Activated CD8-positive, alpha-beta memory T cell treated with anti-CD3 and anti-CD28 coated beads for 36 hours (primary cell): ENCODE data around the gene RCAN2. TPM values are rescaled to one million over a fixed set of nuclear protein-coding genes. Genes with fewer than 3 reads are reported as not detected.
"Not testable (repeated sequence)": the region's sequence is repeated elsewhere in the genome, so short reads cannot be mapped to it uniquely, and the experiment has no call there.

Experiments
- CTCF ChIA-PET: fragments of 350-600 bp; sonication (Branson Sonifier 250); formaldehyde crosslinking; loops from one replicate; lab custom pipeline; 2021; ENCODE audit warnings: antibody characterized with exemption; lab: Charles Lee
- POLR2A ChIA-PET: fragments of 350-600 bp; sonication (Branson Sonifier 250); formaldehyde crosslinking; loops from one replicate; lab custom pipeline; 2021; ENCODE audit warnings: antibody characterized with exemption; lab: Charles Lee
- total RNA-seq, 2 experiments: library from RNA; stranded (reverse); gene quantifications; one replicate each; pipeline ENCODE4 v1.2.3, GENCODE V29; 2021

The RCAN2 gene
- total RNA-seq, 2 experiments from 2014 or later: 0.36 to 0.55 TPM

DNA sequence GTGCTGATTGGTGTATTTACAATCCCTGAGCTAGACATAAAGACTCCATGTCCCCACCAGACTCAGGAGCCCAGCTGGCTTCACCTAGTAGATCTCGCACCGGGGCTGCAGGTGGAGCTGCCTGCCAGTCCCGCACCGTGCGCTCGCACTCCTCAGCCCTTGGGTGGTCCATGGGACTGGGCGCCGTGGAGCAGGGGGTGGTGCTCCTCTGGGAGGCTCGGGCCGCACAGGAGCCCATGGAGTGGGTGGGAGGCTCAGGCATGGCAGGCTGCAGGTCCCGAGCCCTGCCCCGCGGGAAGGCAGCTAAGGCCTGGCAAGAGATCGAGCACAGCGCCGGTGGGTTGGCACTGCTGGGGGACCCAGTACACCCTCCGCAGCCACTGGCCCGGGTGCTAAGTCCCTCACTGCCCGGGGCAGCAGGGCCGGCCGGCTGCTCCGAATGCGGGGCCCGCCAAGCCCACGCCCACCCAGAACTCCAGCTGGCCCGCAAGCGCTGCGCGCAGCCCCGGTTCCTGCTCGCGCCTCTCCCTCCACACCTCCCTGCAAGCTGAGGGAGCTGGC is 85.5 kb downstream of the RCAN2 start:
- POLR2A ChIA-PET, CTCF ChIA-PET: not testable (repeated sequence)

DNA sequence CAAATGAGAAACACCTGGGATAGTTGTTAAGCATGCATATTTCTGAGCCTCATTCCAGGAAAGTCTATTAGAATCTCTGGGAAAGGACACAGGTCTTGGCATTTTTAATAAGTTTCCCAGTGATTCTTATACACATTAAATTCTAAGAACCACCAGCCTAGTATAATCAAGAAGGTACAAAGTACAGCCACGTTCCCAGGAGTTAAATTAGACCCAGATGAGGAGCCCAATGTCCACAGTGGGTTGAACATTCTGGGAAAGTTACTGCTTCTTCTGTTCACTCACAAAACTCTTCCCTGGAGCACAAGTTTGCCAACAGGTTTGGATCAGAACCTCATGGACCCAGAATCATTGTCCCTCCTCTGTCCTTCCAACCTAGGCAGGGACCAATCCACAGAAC is 90.4 kb downstream of the RCAN2 start:
- ChIA-PET CTCF (no interaction called here), POLR2A (no interaction called here)

DNA sequence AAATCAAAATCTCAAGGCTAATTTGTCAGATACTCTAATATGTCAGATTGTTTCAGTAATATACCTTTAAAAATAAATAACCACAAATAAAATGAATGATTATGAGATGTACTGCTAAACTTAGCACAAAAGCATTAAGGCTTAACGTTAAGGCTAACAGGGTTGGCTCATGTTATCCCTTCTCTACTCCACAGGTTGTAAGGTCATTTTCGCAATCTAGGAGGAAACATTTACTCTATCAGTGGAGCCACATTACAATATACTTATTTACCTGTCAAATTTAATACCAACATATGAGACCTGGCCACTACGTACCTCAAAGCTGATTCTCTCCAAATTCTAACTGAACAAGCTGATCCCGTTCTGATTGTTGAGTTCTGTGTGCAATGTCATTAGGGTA is 95.7 kb downstream of the RCAN2 start:
- CTCF ChIA-PET: no interaction called here
- POLR2A ChIA-PET: no interaction called here

DNA sequence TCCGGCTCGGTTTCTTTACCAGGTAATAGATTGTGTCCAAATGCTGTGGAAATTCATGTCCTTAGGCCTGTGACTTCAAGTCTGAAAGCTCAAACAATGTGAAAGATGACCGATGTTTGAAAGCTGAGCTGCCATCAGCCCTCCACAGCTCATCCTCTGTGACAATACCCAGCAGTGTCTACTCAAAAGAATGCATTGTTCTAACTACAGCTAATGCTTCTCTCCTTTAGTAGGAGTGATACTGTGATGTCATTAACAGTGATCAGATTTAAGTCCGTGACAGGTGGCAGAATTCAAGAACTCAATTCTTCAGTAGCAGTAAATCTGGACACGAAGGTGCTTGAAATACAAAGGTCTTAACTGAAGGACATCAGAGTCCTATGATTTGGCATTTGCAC is 97.3 kb downstream of the RCAN2 start:
- POLR2A ChIA-PET: no interaction called here
- CTCF ChIA-PET: no interaction called here

DNA sequence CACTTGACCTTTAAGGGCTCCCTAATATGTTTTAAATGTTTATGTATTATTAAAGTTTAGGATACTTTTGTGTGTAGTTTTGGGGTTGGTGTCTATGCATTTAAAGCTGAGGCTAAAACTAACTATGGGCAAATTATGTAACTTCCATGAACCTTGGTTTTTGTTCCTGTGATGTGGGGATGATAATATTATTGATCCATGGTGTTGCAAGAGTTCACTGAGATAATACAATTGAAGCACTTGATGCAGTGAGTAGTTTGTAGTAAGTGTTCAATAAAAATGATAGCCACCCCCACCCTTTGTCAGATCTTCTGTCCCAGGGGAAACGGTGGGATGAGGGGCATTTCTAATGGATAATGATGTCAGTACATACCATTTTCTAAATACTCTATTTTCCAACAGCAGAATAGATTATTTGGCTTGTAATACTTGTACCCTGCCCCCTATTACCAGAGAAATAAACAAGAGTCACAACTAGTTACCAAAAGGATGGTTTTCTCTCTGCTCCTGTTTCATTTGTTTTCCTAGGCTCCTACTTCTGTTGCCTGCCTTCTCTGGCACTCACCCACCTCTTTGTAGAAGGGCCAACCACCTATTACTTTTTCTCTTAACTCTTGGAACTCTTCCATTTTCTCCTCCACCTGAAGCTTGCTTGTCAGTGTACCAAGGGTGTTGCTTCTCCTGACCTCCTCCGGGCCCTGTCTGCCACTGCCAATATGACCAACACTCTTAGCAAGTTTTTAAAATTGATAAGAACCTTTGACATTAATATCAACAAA is 97.9 kb downstream of the RCAN2 start:
- ChIA-PET CTCF (no interaction called here), POLR2A (interaction anchor here (0.6 kb wide), 1 partner anchor 28 kb away, joined by 3 read pairs; no protein-coding TSS in a partner anchor)

DNA sequence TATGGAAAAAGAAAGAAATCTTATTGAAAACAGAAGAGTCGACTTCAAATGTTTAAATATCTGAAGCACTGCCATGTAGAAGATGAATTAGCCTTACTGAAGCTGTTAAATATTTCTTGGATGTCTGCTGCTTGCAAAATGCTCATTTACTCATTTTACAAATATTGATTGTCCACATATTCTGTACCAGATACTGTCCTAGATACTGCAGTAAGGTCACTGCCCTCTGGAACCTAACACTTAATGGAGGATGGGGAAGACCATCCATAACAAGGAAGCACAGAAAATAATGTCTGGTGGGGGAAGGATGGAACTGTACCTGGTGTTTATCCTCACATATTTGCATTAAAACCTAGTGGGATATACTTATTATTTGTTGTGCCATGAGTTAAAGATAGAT is 99.0 kb downstream of the RCAN2 start:
- CTCF ChIA-PET: no interaction called here

DNA sequence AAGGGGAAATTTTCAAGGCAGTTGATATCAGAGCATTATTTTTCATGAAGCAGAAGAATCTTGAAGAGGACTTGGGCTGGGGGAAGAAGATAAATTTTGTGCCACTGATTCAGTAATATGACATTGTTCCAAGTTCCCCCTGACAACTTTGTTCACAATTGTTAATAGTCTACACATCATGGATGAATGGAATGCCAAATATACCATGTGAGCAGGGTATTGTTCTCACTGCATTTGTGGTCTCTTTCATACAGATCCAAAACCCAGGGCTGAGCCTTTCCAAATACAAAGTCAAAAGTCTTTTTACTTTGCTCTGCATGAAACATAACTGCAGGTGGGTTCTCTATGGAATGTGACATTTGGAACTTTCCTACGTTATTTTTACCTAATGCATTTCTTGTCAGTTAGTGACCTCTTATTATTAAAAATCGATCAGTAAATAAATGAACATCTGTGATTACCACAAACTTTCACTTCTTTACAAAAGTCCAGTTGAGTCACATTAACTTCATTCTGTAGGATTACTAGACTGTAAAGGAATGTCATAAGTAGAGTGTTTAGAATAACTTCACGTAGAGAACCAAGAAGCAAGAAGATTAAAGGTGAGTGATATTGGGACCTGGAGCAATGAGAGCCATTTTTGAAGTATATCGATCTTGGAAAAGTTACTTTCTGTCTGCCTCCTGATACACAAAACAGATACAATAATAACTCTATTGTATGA is 100.9 kb downstream of the RCAN2 start:
- CTCF ChIA-PET: no interaction called here
- POLR2A ChIA-PET: no interaction called here

More for the DNA sequence above, 99.0 kb downstream of the RCAN2 start:
- POLR2A ChIA-PET: no interaction called here

DNA sequence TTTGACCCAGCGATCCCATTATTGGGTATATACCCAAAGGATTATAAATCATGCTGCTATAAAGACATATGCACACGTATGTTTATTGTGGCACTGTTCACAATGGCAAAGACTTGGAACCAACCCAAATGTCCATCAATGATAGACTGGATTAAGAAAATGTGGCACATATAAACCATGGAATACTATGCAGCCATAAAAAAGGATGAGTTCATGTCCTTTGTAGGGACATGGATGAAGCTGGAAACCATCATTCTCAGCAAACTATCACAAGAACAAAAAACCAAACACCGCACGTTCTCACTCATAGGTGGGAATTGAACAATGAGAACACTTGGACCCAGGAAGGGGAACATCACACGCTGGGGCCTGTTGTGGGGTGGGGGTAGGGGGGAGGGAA is 103.5 kb downstream of the RCAN2 start:
- POLR2A ChIA-PET, CTCF ChIA-PET: not testable (repeated sequence)

DNA sequence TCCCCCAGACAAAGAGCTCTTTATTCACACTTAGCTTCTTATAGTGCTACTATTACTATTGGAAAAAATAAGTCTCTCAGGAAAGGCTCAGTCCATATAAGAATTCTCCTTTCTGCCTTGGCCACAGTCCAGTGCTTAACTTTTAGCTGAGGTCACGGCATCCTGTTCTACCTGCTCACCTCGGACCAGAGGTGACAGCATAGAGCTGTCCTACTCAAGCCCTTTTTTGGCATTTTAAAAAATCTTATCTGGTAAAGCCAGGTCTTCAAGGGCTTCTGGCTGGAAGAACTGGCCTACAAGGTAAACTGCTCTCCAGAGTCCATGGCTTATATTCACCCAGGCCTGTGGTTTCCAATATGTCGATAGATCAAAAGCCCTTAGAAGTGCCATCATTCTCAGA is 109.7 kb downstream of the RCAN2 start:
- ChIA-PET CTCF (no interaction called here), POLR2A (no interaction called here)

DNA sequence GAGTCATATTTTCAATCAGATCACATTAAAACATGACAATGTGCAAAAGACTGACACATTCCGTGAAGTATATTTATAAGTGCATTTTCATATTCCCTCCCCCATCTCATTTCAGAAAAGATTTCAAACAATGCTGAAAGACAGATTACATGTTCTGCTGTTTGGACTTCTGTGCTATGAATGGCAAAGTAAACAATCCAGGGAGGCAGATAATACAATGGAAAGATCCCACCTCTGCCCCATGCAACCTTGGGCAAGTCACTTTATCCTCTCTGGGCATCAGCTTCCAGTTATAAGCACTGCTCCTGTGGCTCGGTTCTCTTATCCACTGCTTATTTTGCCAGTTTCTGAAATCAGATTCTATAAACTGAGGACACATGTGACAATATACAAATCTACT is 110.2 kb downstream of the RCAN2 start:
- CTCF ChIA-PET: no interaction called here
- POLR2A ChIA-PET: no interaction called here

DNA sequence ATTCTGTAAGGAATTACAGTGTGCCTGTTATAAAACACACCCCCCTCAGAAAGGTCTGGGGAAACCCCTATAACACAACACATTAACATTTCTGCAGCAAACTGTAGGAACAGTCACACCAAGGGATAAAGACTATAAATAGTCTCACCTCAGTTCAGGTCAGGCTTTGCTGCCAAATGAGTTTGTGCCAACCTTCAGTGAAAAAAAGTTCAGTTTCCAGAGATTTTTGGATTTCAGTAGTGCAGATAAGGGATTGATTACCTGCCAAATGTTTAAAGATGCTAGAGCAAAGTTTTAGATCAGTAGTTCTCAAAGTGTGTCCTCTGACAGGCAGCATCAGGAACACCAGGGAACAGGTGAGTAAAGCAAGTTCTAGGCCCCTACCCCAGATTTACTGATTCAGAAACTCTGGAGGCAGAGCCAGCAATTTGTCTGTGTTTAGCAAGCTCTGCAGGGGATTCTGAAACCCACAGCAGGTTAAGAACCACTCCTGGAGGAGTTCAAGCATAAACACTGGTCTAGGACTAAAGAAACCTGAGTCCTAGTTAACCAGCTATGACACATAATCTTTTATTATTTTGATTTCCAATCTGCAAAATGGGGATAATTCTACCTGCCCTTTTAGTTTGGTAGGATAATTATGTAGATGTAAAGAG is 111.0 kb downstream of the RCAN2 start:
- ChIA-PET CTCF (no interaction called here), POLR2A (interaction anchor here (0.6 kb wide), 1 partner anchor 355 kb away, joined by 4 read pairs; the partner anchor contains the start of gene PLA2G7)

DNA sequence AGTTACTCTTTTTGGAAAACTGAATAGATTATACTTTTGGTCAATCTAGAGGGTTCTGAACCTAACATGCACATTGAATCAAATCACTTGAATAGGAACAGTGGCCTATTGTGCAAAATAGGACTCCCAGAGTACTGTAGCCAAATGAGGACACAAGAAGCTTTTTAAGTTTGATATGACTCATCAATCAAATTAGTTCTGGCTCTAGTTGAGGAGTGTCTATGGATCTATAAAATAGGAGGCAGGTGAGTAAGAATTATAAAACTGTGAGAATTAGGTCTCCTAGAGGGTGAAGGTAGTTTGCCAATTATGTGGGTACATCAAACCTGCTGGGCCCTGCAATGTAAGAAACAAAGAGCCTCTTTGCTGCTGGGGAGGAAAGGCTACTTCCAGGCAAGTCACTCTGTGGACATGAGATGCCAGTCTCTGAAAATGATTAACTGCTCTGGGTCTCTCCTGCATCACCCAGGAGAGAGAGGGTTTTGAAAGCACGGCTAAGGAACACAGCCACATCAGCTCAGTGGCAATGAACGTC is 112.3 kb downstream of the RCAN2 start:
- ChIA-PET CTCF (no interaction called here), POLR2A (no interaction called here)

DNA sequence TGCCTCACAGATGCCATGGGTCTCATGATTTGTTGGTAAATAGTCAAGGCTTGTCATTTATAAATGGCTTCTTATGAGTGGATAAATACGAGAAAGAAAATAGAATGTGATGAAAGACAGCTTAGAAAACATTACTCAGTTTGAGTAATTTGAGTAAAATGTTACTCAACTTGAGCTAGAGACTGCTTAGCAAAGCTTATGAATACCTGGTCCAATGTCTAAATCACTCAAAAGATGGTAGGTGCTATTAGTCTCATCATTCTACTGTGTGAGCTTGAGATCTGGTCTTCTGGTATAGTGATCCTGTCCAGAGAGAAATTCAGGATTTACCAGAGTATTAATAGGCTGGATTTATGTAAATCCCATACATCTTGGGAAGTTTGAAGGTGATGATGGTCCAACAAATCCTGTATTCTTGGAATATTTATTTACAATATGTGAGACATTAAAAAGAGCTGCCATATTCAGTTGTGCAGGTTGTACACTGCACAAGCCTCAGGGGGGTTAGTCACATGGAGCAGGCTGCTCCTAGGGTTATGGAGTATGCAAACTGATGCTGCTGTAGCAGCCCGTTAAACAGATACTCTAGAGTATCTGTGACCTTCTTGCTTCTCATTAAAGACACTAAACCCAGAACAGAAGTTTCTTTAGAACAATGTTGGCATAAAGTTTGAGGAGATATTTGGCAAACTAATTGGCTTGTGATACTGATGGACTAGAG is 112.9 kb downstream of the RCAN2 start:
- ChIA-PET CTCF (no interaction called here), POLR2A (no interaction called here)

DNA sequence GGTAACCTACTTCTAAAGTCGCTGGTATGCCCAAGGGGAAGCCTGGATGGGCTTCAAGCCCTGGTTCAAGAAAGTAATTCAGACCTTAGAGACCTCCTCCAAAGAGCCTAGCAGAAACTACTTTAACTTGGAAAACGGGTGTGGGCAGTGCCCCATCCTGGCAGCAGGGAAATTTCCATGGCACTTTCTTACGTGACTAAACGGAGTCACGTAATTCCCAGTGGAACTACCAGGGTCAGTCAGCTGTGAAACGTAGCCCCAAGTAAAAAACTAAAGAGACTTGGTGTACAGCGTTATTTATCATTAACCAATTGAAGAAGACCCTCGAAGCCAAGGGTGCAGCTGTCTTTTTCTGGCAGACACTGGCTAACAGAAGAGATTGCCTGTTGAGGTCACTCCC is 114.0 kb downstream of the RCAN2 start:
- POLR2A ChIA-PET: no interaction called here
- CTCF ChIA-PET: no interaction called here

DNA sequence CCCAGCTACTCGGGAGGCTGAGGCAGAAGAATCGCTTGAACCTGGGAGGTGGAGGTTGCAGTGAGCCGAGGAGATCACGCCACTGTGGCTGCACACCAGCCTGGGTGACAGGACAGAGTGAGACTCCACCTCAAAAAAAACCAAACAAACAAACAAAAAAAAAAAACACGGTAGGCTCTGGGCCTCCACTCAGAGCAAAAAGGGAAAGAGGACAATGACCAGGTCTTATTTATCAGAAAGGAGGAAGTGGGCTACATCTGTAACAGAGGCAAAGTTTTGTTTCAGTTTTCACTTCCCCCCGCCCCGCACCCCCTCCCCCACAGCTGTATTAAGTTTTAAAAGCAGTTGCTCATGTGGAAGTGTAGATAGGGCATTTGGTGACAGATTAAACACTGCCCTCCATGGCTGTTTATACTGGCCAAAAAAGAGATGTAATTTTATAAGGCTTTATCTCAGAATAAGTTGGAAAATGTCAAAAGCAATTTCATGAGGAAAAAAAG is 114.6 kb downstream of the RCAN2 start:
- POLR2A ChIA-PET: no interaction called here
- CTCF ChIA-PET: no interaction called here

DNA sequence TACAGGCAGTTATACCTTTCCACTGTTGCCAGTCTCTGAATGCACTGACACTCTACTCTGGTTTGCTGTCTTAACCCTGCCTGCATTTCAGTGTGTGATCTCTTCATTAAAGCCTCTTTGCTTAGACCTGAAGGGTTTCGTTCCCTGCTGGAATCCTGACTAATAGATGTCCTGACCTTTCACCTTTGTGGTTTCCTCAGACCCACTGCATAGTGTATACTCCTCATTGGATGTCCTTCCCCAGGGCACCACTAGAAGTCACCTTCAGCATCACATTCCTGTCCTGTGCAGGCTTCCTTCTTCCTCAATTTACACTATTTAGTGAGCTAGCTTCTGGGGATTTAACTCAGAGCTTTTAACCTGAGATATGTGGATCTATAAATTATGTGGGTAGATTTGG is 120.6 kb downstream of the RCAN2 start:
- CTCF ChIA-PET: no interaction called here
- POLR2A ChIA-PET: no interaction called here

DNA sequence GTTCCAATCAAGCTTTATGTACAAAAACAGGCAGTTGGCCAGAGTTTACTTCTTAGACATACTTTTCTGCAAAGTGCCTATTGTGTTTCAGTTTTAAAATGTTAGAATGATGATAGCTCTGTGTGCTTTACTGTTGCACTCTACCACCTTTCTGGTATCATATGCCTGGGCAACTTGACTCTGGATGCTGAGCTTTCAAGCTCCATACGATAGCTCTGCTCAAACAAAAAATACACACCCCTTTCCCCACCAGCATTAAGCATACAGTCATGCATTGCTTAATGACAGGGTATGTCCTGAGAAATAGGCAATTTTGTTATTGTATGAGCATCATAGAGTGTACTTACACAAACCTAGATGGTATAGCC is 123.1 kb downstream of the RCAN2 start:
- ChIA-PET CTCF (no interaction called here), POLR2A (no interaction called here)

DNA sequence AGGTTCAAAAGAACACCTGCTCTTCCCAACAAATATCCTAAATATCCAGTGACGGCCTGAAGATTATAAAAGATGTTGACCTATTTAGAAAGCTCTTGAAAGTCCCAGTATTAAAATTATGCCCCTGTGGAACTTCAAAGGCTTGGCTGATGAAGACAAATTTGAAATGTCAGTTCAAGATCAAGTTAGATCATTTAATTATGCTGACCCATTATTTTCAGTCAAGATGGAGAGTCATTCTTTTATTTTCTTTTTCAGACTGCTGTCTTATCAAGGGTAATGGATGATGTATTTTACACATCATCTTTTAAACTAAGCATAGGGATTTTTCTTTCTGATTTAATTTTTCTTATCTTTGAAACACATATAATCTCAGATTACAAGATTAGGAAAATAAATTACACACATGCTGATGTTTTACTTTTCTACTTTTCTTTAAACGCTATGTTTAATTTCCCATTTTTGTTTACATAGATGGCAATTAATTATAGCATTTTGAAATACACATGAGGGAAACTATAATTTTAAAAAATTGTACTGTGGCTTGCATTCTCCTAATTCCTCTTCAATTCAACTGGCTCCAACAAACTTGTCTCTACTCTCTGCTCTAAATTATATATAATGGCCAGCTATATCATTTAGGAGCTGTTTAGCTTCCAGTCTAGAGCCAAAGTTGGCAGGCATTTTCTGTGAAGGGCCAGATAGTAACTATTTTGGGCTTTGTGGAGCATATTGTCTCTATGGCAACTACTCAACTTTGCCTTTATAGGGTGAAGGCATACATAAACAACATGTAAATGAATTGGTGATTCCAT is 123.7 kb downstream of the RCAN2 start:
- CTCF ChIA-PET: no interaction called here
- POLR2A ChIA-PET: interaction anchor here (0.7 kb wide), 1 partner anchor 380 kb away, joined by 3 read pairs; no protein-coding TSS in a partner anchor
